ENCODE data around the gene NAP1L4. TPM values are rescaled to one million over a fixed set of nuclear protein-coding genes. Genes with fewer than 3 reads are reported as not detected.

The NAP1L4 gene
- total RNA-seq, 1 experiment from 2014 or later: 140 TPM

DNA sequence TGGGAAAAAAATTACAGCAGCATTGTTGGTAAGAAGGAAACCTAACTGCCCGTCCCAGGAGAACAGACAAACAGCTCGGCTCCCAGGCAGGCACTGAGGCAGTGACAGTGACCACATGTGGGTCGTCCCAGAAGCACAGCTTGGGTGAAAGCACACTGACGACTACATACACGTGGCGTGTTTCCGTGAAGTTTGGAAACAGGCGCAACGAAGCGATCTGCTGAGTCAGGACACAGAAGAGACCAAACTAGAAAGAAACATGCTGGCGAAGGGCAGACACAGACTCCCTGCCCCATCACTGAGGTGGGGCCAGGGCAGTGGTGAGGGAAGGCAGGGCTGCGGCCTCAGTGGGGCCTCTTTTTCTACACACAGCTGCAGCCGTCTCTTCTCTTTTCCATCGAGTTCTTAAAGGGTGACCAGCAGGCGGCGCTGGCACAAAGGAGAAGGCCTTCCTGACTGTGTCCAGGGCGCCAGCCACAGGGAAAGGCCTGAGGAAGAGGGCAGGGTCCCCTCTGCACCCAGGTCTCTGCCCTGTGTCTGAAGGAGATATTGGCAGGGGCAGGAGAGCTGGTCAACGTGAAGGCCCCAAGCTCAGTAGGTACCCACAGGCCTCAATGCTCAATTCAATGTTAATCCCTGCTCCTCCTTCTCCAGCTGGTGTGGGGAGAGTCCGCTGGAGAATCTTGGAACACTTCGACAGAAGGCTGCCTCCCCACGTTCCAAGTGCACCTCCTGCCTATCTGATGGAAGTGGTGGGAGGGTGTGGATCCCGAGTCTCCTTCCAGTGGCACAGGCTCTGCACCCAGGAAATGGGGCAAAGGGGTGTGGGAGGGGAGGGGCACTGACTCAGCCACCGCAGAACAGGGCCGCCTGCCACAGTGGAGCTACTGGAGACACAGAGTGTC lies 45.2 kb upstream of the NAP1L4 start:
- BruUV-seq (replicated peaks): no TSS peak
- peaks cover 57% of the 10 kb centered on the region for H3K36me3 Mint-ChIP-seq (ENCODE audit: insufficient read depth, unreplicated experiment)

GRCh38 chr11:3036419-3036818 lies 44.3 kb upstream of the NAP1L4 start:
- intact Hi-C loops (cut with micrococcal nuclease; ENCODE audit: unreplicated experiment): loop anchor here (2.0 to 5.0 kb wide), 2 partner anchors 54 to 181 kb away; partner anchors contain the start of gene MRGPRG
- BruUV-seq (replicated peaks): no TSS peak
- CTCF ChIA-PET: interaction anchor here (1.9 kb wide), 1 partner anchor 55 kb away, joined by 16 read pairs; no protein-coding TSS in a partner anchor

More for the DNA sequence above, 45.2 kb upstream of the NAP1L4 start:
- H3K4me3 Mint-ChIP-seq (ENCODE audit: low read depth, unreplicated experiment): no peak overlapping the region
- peak; percentile 77 for DNase-seq
- TF ChIP-seq CTCF (IDR thresholded peaks at IDR 0.05; ENCODE audit: unreplicated experiment): peak; percentile 93
- H3K9me3 Mint-ChIP-seq (ENCODE audit: low read depth, unreplicated experiment): no peaks in the 10 kb centered on the region
- no peak overlapping the region for H3K27ac Mint-ChIP-seq (ENCODE audit: unreplicated experiment)
- no peaks in the 10 kb centered on the region for H3K27me3 Mint-ChIP-seq (ENCODE audit: unreplicated experiment)
- intact Hi-C loops (cut with micrococcal nuclease; ENCODE audit: unreplicated experiment): loop anchor here (2.0 to 5.0 kb wide), 2 partner anchors 54 to 180 kb away; partner anchors contain the start of gene MRGPRG
- CTCF ChIA-PET: interaction anchor here (0.6 to 1.9 kb wide), 4 partner anchors 13 to 778 kb away, joined by 3 to 16 read pairs (median 6); no protein-coding TSS in a partner anchor
- H3K4me1 Mint-ChIP-seq (ENCODE audit: low read depth, unreplicated experiment): no peaks in the 10 kb centered on the region

DNA sequence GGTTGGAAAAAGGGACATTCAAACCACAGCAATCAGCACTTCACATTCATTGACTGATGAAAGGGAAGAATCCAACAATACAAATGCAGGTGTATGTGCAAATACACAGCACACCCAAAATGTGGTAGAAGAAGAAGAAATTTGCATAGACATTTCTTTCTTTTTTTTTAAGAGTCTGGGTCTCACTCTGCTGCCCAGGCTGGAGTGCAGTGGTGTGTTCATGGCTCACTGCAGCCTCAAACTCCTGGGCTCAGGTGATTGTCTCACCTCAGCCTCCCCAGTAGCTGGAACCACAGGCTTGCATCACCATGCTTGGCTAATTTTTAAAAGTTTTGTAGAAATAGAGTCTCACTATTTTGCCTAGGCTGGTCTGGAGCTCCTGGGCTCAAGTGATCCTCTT lies 43.2 kb upstream of the NAP1L4 start:
- Mint-ChIP-seq H3K27me3 (ENCODE audit: unreplicated experiment) (no peaks in the 10 kb centered on the region), H3K4me3 (ENCODE audit: low read depth, unreplicated experiment) (no peak overlapping the region), H3K9me3 (ENCODE audit: low read depth, unreplicated experiment) (no peaks in the 10 kb centered on the region), H3K4me1 (ENCODE audit: low read depth, unreplicated experiment) (no peaks in the 10 kb centered on the region), H3K27ac (ENCODE audit: unreplicated experiment) (no peak overlapping the region), H3K36me3 (ENCODE audit: insufficient read depth, unreplicated experiment) (peaks cover 71% of the 10 kb centered on the region)
- DNase-seq: no peak
- BruUV-seq (replicated peaks): no TSS peak
- intact Hi-C loops (cut with micrococcal nuclease; ENCODE audit: unreplicated experiment): loop anchor here (5.0 kb wide), 1 partner anchor 182 kb away; the partner anchor contains the start of gene MRGPRG
- CTCF ChIA-PET: interaction anchor here (1.0 kb wide), 1 partner anchor 56 kb away, joined by 5 read pairs; no protein-coding TSS in a partner anchor
- no peak for TF ChIP-seq CTCF (IDR thresholded peaks at IDR 0.05; ENCODE audit: unreplicated experiment)

More at GRCh38 chr11:3036419-3036818, 44.3 kb upstream of the NAP1L4 start:
- no peak for DNase-seq
- no peak overlapping the region for H3K4me3 Mint-ChIP-seq (ENCODE audit: low read depth, unreplicated experiment)
- peak overlapping the region; percentile 27 for H3K27ac Mint-ChIP-seq (ENCODE audit: unreplicated experiment)
- peaks cover 62% of the 10 kb centered on the region for H3K36me3 Mint-ChIP-seq (ENCODE audit: insufficient read depth, unreplicated experiment)
- no peaks in the 10 kb centered on the region for H3K4me1 Mint-ChIP-seq (ENCODE audit: low read depth, unreplicated experiment)
- no peaks in the 10 kb centered on the region for H3K9me3 Mint-ChIP-seq (ENCODE audit: low read depth, unreplicated experiment)
- no peak for TF ChIP-seq CTCF (IDR thresholded peaks at IDR 0.05; ENCODE audit: unreplicated experiment)
- no peaks in the 10 kb centered on the region for H3K27me3 Mint-ChIP-seq (ENCODE audit: unreplicated experiment)

GRCh38 chr11:3030289-3031070 lies 38.4 kb upstream of the NAP1L4 start:
- TF ChIP-seq CTCF (IDR thresholded peaks at IDR 0.05; ENCODE audit: unreplicated experiment): no peak
- H3K4me3 Mint-ChIP-seq (ENCODE audit: low read depth, unreplicated experiment): no peak overlapping the region
- H3K9me3 Mint-ChIP-seq (ENCODE audit: low read depth, unreplicated experiment): no peaks in the 10 kb centered on the region
- no peaks in the 10 kb centered on the region for H3K27me3 Mint-ChIP-seq (ENCODE audit: unreplicated experiment)
- H3K36me3 Mint-ChIP-seq (ENCODE audit: insufficient read depth, unreplicated experiment): peaks cover 73% of the 10 kb centered on the region
- intact Hi-C loops (cut with micrococcal nuclease; ENCODE audit: unreplicated experiment): no loop called here
- CTCF ChIA-PET: no interaction called here
- BruUV-seq (replicated peaks): no TSS peak
- H3K27ac Mint-ChIP-seq (ENCODE audit: unreplicated experiment): no peak overlapping the region
- DNase-seq: no peak
- H3K4me1 Mint-ChIP-seq (ENCODE audit: low read depth, unreplicated experiment): no peaks in the 10 kb centered on the region

All from Calu3 (cell line).